Middle frontal gyrus (tissue), 1 donor: ENCODE results near the gene NELL1.
"Not testable (repeated sequence)": the region's sequence is repeated elsewhere in the genome, so short reads cannot be mapped to it uniquely, and the experiment has no call there.

Source experiments
- DNase-seq: peaks from one replicate; pipeline ENCODE4 v3.0.0-alpha.2; 2015; ENCODE audit warnings: low spot score; ENCODE audit errors: extremely low spot score

NELL1 gene

DNA sequence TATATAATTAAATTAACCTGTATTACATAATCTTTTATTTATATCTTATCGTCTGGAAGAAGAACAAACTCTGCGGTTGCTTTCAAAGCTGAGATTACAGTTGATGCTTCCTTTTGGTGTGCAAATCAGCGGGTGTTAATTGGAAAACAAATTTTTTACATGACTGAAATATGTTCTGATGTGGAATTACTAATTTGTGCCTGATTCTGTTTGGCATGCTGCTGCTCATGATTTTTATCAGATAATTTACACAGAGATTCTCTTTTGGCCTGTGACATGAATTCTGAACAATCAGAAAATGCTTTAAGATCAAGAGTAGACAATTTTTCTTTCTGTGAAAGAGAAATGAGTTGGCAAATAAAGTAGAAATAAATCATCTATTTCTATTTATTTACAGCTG is 510.8 kb downstream of the NELL1 start:
- no peak for DNase-seq

DNA sequence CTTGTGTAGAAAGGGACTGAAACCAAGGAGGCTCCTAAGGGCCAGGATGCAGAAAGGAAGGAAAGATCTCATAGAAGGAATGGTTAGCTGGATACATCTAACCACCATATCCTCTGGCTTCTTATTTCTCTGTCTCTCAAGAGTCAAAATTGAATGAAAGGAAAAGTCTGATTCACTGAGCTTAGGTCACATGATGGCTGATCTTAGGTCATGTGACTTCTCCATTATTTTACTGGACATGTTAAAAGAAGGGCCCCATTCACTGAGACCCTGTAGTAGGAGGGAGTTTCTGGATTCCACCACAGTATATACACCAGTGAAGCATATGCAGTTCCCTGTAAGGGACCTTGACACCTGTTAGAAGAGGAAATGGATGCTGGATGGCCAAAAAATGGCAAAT is 516.6 kb downstream of the NELL1 start:
- DNase-seq = no peak

DNA sequence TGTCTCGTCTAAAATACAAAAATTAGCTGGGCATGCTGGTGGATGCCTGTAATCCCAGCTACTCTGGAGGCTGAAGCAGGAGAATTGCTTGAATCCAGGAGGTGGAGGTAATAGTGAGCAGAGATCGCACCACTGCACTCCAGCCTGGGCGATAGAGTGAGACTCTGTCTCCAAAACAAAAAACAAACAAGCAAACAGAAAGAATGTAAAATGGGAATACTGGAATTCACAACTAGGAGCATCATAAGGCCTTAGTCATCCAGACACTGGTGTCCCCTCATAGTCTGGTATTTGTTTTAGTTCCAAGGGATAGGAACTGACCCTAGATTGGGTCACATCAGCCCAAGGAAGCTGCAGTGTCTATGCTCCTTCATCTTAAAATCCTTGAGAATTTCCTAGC is 520.8 kb downstream of the NELL1 start:
- no peak for DNase-seq

DNA sequence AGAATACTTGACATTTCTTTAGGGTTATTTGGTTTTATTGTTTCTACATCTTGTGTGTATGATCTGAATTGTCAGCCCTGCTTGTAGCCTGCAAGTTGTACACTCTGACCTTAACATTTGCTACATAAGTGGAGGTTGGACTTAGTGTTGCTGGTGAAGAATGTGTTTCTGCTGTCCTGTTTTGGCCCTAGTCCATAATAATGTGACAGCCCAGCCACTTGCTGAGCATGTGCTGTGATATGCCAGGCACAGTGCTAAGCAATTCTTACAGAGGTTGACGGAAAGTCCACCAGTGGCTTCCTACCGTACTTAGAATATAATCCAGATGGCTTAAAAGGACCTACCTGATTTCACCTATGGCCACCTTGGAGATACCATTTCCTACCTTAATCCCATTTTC is 526.6 kb downstream of the NELL1 start:
- DNase-seq = no peak

DNA sequence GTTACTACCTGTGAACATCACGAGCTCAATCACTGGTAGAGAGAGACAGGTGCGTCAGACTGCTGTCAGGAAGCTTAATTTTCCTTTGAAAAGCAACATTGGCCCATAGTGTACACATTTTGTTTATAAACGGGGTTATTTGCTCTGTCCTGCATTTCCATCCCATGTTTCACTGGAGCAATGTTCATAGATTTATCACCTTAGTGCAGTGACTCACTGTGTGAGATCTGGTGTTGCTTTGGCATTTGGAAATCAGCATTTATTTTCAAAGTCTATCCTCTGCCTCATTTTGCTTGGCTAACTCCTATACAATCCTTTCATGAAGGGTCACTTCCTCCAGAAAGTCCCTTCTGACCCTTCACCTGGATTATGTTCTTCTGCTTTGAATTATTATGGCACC is 529.1 kb downstream of the NELL1 start:
- DNase-seq = no peak

DNA sequence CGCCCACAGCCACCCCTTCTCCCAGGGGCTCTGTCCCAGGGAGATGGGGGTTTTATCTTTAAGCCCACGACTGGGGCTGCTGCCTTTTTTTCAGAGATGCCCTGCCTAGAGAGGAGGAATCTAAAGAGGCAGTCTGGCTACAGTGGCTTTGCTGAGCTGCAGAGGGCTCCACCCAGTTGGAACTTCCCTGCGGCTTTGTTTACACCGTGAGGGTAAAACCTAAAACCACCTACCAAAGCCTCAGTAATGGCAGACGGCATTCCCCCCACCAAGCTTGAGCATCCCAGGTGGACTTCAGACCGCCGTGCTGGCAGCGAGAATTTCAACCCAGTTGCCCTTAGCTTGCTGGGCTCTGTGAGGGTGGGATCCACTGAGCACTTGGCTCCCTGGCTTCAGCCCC is 535.8 kb downstream of the NELL1 start:
- no peak for DNase-seq

DNA sequence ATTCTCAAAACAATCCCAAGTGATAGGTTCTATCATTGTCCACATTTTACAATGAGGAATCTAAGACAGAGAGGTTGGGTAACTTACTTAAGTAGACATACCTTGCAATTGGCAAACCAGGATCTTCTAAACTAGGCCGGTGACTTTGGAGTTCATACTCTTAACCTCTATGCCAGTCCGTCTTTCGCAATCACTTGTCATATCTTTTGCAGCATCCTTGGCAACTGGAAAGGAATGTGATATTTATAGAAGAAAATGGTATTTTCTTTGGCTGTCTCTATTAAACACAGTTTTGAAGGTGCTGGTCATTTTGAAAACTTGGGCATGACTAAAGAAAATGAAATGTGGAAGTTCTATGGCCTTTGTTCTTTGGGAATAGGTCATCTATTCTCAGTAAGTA is 556.5 kb downstream of the NELL1 start:
- no peak for DNase-seq

DNA sequence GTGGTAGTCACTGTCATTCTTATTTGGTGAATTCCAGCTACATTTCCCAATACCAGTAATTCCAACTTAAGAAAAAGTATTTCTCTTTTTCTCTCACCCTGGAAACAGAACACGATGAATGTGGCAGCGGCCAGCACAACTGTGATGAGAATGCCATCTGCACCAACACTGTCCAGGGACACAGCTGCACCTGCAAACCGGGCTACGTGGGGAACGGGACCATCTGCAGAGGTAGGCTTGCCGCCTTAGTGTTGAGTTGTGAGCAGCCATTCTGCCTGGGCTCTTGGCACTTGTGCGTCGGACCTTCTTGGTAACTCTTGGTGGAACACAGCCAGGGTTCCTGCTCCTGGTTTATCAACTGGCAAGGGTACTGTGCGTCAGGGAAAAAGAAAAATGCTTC is 559.8 kb downstream of the NELL1 start:
- DNase-seq = no peak

DNA sequence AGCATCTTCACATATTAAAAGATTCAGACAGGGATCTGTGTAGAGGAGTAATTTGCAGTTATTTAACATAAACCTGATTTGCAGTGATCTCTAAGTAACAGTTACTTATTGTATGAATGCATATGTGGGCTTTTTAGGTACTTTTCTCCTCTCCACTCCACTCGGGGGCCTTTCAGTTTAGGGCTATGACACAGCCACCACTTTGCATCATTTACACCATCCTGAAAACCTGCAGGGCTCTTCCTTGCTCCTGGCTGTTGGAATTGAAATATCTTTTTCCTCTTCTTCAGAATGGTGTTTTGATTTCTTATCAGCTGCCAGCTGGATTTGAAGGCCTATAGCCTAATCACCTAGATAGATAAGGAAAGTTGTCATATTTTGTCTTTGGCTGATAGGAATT is 580.8 kb downstream of the NELL1 start:
- no peak for DNase-seq

DNA sequence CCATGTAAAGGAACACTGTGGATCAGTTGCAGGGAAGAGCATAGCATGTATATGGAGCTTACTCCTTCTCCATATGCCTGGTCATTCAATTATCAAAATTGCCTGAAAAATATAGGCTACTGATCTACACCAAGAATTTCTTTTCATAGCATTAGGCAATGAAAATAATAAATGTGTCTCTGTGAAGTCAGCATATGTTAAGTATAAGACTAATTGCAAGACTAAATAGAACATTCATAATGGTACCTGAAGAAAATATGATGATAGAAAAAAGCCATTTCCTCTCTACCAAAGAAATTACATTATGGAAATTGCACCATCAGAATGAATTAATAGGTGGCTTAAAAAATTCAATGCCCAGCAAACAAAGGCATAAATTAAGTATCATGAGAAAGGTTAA is 584.7 kb downstream of the NELL1 start:
- DNase-seq = no peak

DNA sequence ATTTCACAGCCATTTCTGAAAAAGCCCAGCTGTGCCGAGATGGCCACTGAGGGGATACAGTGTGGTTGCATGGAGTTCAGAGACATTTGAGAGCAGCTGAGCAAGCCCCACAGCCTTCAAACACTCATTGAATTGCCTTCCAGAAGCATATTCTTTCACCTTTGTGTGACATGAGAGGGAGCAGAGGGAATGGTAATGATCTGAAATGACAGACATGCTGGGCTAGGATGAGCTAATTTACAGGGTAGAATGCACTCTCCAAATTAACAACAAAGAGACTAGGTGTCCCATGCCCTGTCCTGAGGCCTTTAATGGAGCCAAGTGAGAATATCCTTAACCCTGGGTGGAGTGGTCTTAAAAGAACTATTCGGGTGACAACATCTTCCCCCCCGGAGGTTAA is 585.4 kb downstream of the NELL1 start:
- DNase-seq = no peak

DNA sequence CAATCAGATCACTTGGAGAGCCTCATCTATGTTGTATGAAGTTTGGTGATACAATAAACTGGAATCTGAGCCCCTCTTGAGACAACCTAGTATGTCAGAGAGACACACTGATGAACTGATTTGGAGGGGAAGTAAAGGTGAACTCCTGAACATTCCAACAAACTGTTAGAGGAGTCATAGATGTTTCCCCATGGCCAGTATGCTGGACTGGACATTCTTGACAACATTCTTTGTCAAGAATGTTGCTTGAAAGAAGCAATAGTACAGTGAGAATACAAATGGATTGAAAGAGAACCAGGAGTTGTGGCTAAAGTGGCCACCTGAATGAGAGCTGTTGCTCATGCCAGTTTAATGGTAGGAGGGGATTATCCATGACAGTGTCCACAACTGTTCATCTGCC is 588.1 kb downstream of the NELL1 start:
- DNase-seq = no peak

DNA sequence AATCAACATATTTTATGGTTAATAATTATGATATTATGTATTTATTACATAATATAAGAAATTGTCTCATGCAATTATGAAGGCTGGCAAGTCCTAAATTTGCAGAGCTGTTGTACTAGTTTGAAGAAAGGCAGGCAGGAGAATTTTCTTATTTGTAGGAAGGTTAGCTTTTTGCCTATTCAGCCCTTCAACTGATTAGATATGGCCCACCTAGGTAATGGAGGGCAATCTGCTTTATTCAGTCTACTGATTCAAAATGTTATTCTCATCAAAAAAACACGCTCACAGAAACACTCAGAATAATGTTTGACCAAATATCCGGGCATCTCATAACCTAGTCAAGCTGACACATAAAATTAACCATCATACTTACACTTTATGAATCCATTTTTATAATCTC is 589.0 kb downstream of the NELL1 start:
- DNase-seq = no peak

DNA sequence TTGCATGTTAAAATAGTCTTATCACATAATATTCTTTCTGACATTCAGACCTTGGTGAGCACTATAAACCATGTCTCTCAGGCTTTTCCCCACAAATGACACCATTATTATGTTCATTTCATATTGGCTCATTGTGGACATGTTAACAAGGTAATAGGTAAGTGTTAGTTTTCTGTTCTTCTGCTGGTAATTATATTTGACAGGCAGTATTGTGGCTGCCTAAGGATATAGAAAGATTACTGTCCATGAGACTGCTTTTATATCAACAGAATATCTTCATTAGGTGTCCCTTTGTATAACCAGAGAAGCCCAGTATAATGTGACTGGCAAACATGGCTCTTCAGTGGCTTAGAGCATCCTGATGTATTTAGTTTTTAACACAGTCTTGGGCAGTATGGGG is 590.7 kb downstream of the NELL1 start:
- no peak for DNase-seq

DNA sequence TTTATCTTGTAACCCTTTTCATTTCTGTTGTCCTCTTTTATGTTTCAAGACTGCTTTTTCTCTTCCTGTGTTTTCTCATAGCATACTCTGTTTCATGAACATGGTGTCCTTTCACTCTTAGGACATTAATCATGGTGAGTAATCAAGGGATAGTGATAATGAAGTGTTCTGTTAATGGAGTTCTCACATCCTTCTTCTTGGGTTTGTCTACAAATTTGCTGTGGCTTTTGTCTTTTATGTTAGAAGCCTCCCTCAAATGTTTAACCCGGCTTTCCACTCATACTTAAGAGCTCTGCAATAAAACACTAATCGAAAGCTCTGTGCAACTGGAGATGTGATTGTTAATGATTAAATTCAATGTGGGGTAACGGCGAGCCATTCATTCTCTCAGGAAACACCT is 593.6 kb downstream of the NELL1 start:
- DNase-seq = no peak

DNA sequence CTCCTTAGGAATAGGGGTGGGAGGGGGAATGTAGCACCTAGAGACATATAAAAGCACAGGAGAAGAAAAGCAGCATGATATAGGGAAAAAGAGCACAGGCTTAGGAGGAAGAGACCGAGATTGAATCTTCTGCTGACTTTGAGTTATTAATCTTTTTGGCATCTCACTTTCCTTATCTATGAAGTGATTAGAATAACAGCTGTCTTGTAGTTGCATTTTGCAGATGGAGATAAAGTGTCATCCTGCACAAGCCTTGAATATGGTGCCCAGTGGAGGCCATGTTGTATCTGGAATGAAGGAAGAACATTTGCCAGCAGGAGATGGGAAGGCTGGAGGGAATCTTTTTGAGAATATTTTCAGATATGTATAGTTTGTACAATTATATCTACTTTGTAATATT is 594.7 kb downstream of the NELL1 start:
- DNase-seq = no peak

DNA sequence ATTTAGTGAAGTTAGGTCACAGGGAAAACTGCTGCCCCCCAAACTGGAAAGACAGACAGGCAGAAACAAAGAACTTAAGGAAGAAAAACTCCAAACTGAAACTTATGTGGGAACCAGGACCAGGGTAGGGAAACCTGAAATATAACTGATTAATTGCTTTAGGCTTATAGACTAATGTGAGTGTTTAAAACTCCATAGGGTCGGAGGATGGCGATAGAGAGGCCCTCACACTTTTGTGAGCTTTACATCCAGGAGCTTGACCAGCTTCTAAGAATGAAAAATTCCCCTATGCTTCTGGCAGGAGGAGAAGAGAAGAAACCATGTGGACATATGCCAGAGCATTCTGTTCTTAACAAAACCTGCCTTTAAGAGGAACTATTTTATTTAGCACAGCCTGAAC is 598.6 kb downstream of the NELL1 start:
- no peak for DNase-seq

DNA sequence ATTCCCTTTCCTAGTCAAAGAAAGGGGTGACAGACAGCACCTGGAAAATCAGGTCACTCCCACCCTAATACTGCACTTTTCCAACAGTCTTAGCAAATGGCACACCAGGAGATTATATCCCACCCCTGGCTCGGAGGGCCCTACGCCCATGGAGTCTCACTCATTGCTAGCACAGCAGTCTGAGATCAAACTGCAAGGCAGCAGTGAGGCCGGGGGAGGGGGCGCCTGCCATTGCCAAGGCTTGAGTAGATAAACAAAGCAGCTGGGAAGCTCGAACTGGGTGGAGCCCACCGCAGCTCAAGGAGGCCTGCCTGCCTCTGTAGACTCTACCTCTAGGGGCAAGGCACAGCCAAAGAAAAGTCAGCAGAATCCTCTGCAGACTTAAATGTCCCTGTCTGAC is 602.8 kb downstream of the NELL1 start:
- DNase-seq = not testable (repeated sequence)

DNA sequence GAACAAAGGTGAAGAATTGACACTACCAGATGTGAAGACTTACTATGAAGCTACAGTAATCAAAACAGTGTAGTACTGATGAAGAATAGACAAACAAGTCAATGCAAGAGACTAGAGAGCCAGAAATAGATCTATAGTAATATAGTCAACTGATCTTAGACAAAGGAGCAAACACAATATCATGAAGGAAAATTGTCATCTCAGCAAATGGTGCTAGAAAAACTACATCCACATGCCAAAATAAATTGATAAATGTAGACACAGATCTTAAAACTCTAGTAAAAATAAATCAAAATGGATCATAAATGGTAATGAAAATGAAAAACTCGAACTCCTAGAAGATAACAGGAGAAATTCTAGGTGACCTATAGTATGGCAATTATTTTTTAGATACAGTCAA is 609.5 kb downstream of the NELL1 start:
- DNase-seq = no peak

DNA sequence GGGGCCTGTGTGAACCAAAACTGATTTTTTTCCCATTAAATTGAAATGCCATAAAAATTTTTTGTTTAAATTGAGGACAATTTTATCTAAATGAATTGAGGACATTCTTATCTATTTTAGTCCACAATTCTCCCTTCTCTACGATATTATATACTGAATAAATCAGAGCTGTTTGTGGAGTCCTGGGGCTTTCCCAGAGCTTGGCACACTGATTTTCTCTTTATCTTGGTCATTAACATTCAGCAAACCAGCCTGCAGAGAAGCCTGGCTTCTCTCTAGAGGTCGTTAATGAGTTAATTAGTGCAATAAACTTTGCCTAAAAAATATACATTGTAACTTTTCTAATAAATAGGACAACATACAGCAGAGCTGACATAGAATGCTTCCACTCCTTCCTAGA is 615.7 kb downstream of the NELL1 start:
- no peak for DNase-seq

DNA sequence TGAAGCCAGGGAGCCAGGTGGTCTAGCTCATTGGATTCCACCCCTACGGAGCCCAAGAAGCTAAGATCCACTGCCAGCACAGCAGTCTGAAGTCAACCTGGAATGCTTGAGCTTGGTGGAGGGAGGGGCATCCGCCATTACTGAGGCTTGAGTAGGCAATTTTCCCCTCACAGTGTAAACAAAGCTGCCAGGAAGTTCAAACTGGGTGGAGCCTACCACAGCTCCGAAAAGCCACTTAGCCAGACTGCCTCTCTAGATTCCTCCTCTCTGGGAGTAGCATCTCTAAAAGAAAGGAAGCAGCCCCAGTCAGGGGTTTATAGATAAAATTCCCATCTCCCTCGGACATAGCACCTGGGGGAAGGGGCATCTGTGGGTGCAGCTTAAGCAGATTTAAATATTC is 620.3 kb downstream of the NELL1 start:
- no peak for DNase-seq

DNA sequence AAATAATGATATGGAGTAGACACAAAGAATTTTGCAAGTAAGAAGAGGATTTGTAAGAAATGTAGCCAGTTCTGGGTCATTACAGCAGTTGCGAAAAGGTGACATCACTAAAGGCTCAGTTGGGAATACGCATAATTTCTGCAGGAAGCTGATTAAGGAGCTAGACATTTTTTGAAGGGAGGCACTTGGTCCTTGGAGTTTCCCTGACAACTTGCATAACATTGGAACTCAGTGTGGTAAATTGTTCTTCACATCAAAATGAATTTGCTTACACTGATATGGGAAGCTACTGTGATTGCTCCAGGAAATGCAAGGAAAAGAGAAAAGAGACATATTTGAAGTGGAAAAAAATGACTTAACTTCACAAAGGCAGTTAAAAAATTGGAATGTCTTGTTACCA is 626.1 kb downstream of the NELL1 start:
- no peak for DNase-seq

DNA sequence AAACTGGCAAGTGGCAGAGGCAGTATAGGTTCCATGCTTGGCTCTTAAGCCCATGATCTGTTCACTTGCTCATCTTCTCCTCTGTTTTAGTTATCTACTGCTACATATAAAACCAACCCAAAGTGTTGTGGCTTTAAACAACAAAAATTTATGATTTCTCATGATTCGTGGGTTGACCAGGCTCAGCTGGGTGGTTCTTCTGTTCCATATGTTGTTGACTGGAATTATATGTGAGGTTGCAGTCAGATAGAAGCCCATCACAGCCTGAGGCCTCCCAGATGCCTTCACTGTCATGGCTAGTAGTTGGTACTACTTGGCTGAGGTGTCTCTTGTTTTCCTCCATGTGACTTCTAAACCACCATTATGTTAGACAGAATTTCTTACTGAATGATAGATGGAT is 632.6 kb downstream of the NELL1 start:
- no peak for DNase-seq

DNA sequence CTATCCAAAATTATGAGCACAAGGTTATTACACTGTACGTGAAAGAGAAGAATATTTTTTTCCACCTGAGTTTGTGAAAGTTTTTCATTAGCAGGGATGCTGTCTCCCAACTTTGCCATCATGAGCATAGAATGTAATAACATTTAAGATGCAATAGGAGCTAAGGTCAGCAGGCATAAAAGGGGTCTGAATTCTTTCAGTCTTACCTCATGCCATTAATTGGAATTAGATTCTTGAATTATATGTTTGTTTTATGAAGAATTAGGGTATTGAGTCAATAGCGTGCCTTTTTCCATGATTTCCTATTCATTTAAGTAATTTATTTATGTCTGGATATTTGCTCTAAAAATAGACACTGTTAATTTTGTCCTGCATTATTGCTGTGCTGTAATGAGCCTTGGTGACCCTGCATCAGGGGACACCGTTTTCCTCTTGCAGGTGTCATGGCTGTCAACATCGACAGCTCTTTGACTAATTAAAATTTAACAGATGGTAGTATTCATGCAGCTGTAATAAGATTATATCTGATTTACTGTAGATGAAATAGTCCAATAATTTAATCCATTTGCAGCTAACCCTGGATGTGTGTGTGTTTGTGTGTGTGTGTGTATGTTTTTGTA is 637.5 kb downstream of the NELL1 start:
- DNase-seq = no peak
